Heart left ventricle (tissue), 13 donors: Measurements from ENCODE around the gene SH3PXD2A.

Source experiments
- POLR2A ChIP-seq, 2 donors: fragments of 450-650 bp; IDR thresholded peaks; one replicate each; pipeline ENCODE4 v1.6.1; 2017; ENCODE audit warnings: antibody characterized with exemption in 2 of 2, mild to moderate bottlenecking in 2 of 2, moderate library complexity in 2 of 2
- TF ChIP-seq, protein P1 (sequence below), 12 donors: fragments of 200-600 bp; sonication (generic) in 4 of 12; IDR thresholded peaks; one replicate each; pipeline versions ENCODE4 v1.5.0 to v1.8.0; 2018 to 2022; ENCODE audit warnings: antibody characterized with exemption in 12 of 12, mild to moderate bottlenecking in 5 of 12
- donor health status: ischemic (EF 13 %, LVEDD 7.1; RV severe dilation, severe dysfunction).
- donor health status: DM: no; HTN: yes; CAD: no.
- donor health status: DM: no; HTN: no; CAD: no.
- donor health status: ischemic (EF 25% LVEDD 6.9; RV normal size, moderate dysfunction).
- donor health status: ischemic (EF 25% LVEDD 5.7; RV mildly dilated, moderate dysfunction).
- donor health status: ischemic (EF 35%, LVEDD 5.7; RV mildly dilated, moderate dysfunction).
- donor health status: nonischemic (EF 11% LVEDD 7.7; RV severe dilation, severe dysfunction).
- donor health status: DM: yes; HTN: yes; CAD: no.
- donor health status: PGD.
- donor health status: ischemic (EF 29% LVEDD 5.4; RV normal size, mild dysfunction).
- donor health status: nonischemic (EF 23%, LVEDD 6.1; RV moderate dilation, normal function).

DNA sequence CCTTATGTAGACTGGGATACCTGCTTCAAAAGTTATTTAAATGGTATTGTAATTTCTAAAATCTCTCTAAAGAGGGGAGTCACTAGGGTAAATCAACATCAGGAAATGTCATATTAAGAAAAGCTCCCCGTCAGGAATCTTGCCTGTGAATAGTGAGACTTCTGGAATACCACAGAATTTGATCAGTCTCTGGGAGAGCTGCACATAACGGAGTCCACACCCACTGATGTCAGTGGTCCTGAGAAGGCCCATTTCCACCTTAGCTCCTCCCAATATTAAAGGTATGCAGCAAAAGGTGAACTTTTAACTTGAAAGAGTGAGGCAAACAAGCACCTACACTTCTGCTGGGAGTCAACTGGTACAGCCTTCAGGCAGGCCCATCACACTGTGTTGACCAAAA lies 35.3 kb upstream of the SH3PXD2A start:
- TF ChIP-seq, protein P1, sequence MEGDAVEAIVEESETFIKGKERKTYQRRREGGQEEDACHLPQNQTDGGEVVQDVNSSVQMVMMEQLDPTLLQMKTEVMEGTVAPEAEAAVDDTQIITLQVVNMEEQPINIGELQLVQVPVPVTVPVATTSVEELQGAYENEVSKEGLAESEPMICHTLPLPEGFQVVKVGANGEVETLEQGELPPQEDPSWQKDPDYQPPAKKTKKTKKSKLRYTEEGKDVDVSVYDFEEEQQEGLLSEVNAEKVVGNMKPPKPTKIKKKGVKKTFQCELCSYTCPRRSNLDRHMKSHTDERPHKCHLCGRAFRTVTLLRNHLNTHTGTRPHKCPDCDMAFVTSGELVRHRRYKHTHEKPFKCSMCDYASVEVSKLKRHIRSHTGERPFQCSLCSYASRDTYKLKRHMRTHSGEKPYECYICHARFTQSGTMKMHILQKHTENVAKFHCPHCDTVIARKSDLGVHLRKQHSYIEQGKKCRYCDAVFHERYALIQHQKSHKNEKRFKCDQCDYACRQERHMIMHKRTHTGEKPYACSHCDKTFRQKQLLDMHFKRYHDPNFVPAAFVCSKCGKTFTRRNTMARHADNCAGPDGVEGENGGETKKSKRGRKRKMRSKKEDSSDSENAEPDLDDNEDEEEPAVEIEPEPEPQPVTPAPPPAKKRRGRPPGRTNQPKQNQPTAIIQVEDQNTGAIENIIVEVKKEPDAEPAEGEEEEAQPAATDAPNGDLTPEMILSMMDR (IDR thresholded peaks at IDR 0.05): no peak
- no peak for TF ChIP-seq POLR2A (IDR thresholded peaks at IDR 0.05)
